MG63 (cell line): ENCODE data around the gene HERC3. TPM values are rescaled to one million over a fixed set of nuclear protein-coding genes. Genes with fewer than 3 reads are reported as not detected.

Experiments
- DNase-seq: peaks from one replicate; pipeline ENCODE4 v3.0.0-alpha.2; 2020
- H3K27me3 ChIP-seq: fragments of 250-450 bp; sonication (Bioruptor Pico); 2 replicates; pipeline ENCODE4 v1.5.1; 2020; ENCODE audit warnings: mild to moderate bottlenecking, moderate library complexity
- H3K36me3 ChIP-seq: fragments of 250-450 bp; sonication (Bioruptor Pico); 2 replicates; pipeline ENCODE4 v1.5.1; 2020; ENCODE audit warnings: mild to moderate bottlenecking, moderate library complexity
- H3K4me3 ChIP-seq: fragments of 250-450 bp; sonication (Bioruptor Pico); 2 replicates; pipeline ENCODE4 v1.5.1; 2020; ENCODE audit warnings: mild to moderate bottlenecking, moderate library complexity
- H3K9me3 ChIP-seq: fragments of 250-450 bp; sonication (Bioruptor Pico); 2 replicates; pipeline ENCODE4 v1.5.1; 2020; ENCODE audit warnings: mild to moderate bottlenecking, moderate library complexity
- total RNA-seq: library from RNA; depleted of rRNA; stranded (reverse); fragments of >200 nt; shearing (Covaris generic); gene quantifications from 2 replicates; pipeline ENCODE4 v1.2.3, GENCODE V29; 2014; ENCODE audit warnings: low replicate concordance; rRNA removed

HERC3 gene
- total RNA-seq, 1 experiment from 2014 or later: 3.3 TPM

DNA sequence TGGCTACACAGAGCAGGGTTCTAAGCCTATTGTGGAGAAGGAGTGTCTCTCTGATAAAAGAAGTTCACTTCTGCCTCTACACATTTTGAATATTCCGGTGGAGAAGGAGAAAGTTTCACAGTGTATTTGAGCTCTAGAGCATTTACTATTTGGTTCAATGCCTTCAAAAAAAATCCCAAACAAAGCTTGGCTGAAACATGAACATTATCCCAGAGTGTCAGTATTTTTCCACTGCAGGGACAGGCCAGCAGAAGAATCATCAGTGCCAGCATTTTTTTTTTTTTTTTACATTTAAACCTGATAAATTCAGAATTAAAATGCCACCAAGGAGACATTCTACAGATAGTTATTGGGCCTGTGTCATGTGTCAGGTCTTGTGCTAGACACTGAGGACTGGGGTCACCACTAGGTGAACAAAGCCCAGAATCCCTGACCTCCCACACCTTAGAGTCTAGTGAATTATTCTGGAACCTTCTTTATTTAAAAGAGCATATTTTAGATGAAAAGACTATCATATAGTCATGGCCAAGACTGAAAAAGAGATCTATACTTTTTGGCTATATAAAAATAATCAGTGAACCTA, 153.4 kb downstream of the HERC3 start:
- H3K27me3 ChIP-seq: no peaks in the 10 kb centered on the region
- H3K36me3 ChIP-seq: no peaks in the 10 kb centered on the region
- no peak for DNase-seq
- no peaks in the 10 kb centered on the region for H3K9me3 ChIP-seq
- no peak overlapping the region for H3K4me3 ChIP-seq

DNA sequence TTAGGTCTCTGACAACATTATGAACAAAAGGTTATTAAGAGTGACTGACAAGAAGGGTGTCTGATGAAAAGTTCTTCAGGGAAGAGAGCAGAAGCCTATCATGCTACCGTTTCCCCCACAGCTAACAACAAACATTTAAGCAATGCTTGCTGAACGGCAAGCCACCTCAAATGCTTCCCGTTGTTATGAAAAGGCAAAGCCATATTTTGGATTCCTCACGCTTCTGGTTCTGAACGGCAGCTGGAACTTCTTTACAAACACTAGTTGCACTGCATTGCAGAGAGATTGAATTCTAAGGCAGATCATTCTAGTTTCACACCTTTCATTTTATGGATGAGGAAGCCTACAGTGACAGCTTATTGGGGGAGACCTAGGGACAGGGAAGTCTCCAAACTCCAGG, 153.9 kb downstream of the HERC3 start:
- H3K36me3 ChIP-seq: no peaks in the 10 kb centered on the region
- no peaks in the 10 kb centered on the region for H3K9me3 ChIP-seq
- DNase-seq: no peak
- no peaks in the 10 kb centered on the region for H3K27me3 ChIP-seq
- H3K4me3 ChIP-seq: no peak overlapping the region

DNA sequence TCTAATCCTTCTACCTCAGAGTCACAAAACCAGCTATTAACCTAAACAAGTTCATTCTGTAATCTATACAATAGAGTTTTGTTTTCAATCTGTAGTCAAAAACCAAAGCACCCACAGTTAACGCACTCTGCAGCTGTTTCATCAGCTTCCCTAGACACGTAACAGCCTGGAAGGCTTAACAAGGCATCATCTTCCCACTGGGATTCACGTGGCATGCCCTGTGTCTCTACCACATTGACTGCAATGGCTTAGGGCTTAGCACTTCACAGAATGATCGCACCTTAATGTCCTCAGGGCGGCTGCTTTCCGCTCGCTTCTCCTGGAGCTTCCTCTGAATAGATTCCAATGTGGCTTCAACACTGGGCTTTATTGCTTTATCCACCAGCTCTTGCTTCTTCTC, 155.1 kb downstream of the HERC3 start:
- H3K36me3 ChIP-seq: no peaks in the 10 kb centered on the region
- H3K4me3 ChIP-seq: no peak overlapping the region
- H3K9me3 ChIP-seq: no peaks in the 10 kb centered on the region
- no peaks in the 10 kb centered on the region for H3K27me3 ChIP-seq
- no peak for DNase-seq

DNA sequence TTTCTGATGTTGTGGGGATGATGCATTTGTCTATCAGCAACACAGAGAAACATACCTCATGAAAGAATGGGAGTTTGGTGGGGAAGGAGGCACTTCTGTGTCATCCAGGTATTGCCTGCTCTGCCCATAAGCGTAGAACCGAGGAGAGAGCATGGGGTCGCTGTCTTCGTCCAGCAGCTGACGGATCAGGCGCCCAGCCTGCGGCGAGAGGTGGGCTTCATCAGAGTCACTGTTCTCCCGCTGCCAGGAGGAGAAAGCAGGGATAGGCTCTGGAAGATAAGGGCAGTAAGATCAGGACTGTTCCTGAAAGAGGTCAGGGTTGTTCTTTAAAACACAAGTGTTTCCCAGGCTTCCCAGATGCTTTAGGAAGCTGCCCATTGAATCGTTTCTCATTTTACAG, 158.1 kb downstream of the HERC3 start:
- H3K4me3 ChIP-seq: no peak overlapping the region
- no peaks in the 10 kb centered on the region for H3K36me3 ChIP-seq
- H3K9me3 ChIP-seq: no peaks in the 10 kb centered on the region
- DNase-seq: no peak
- H3K27me3 ChIP-seq: no peaks in the 10 kb centered on the region

DNA sequence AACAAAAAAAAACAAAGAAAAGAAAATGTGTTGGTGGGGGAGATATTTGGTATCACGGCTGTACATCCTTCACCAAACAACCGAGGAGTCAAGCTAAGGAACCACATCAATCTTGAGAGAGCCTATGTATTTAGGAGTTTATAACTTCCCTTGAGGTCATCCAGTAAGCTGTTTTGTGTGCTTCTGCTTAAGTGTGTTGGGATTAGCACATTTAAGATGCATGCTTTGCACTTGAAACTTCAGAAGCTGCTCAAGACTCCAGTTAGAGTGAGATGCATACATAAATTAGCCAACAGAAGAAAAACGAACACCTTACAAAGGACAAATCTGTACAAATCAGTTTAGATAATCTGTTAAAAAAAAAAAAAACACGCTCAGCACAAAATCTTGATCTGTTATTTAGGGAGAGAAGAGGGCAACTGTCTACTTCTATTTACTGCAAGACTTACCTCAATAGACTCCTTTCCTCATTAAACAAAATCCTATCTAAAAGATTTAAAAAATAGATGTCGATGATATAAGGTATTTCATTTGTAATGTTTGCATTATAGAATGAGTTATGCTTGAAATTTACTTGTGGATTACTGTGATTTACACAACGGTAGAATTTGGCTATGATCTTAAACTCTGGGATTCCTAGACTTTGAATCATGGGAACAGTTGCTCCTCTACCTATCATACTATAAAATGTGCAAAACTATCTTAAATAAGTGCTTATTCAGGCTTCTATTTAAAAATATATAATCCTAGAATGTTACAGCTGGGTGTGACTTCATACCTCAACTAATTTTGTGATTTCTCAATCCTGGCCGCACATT, 159.2 kb downstream of the HERC3 start:
- Histone ChIP-seq H3K36me3 (no peaks in the 10 kb centered on the region), H3K9me3 (no peaks in the 10 kb centered on the region), H3K27me3 (no peaks in the 10 kb centered on the region), H3K4me3 (no peak overlapping the region)
- DNase-seq: no peak

DNA sequence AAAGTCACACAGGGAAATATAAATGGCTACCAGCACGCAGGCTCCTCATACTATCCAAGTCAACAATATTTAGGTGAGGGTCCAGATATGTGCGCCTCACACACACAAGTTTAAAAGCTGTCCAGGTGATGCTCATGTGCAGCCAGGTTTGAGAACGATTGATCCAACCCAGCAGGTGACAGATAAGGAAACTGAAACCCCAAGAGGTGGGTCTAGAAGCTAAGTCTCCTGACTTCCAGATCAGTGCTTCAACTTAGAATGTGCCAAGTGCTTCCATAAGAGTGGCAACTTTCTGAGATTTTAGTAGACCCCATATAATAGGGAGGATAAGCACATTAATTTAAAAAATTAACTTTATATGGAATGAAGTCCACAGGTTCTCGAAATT, 159.8 kb downstream of the HERC3 start:
- no peaks in the 10 kb centered on the region for H3K27me3 ChIP-seq
- no peaks in the 10 kb centered on the region for H3K9me3 ChIP-seq
- DNase-seq: no peak
- H3K36me3 ChIP-seq: no peaks in the 10 kb centered on the region
- no peak overlapping the region for H3K4me3 ChIP-seq

DNA sequence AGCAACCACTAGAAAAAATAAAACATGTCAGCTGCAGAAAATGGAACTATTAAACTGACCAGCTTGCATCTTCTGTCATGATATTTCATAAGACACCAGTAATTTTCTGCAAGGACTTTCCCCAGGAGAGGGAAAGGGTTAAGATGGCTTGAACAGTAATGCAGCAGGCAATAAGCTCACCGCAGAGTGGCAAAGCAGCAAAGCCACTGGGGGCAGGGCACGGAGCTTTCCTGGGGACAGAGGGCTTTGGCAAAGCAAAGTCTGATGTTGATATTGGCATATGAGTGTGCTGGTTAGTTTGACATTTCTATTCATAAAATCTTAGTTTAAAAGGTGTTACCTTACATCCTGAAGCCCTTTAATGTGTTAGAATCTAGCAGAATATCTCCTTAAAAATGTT, 160.5 kb downstream of the HERC3 start:
- no peak for DNase-seq
- H3K27me3 ChIP-seq: no peaks in the 10 kb centered on the region
- H3K9me3 ChIP-seq: no peaks in the 10 kb centered on the region
- no peaks in the 10 kb centered on the region for H3K36me3 ChIP-seq
- H3K4me3 ChIP-seq: no peak overlapping the region

DNA sequence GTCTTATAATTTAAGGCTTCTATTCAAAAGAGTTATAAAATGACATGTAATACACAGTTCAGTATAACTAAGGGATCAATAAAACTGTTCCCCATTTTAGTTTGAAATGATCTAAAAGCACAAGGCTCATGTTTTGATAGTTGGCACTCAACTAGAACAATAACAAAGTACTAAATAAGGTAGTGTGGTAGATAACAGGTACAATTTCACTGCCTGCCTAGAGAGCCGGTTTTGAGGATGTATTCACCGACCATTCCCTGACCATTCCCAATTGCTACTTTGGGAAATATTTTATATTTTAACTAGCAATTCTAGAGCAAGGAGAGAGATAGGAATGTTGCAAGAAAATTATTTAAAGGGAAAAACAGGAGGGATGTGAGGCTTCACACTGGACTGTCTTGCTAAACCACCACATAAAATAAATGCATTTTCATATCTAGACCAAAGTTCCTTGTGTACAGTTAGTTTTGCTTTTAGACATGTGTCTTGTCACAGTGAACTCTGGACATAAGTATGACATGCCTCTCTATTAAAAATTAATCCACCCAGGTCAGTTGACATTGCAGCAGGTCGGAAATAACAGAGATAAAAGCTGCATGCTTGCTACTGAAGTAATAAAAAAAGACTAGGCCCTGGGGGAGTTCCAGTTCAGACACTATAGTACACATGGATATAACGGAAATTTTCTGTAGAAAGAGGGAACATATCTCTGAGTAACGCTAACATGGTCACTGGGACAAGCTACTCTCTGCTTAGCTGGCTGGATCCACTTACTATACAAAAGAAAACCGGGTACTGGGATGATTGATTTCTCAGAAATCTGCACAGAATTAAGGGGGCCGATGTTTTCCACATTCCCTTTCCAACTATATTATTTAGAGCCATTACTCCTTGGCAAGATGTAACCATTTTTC, 161.6 kb downstream of the HERC3 start:
- H3K36me3 ChIP-seq: no peaks in the 10 kb centered on the region
- no peaks in the 10 kb centered on the region for H3K27me3 ChIP-seq
- H3K4me3 ChIP-seq: no peak overlapping the region
- no peaks in the 10 kb centered on the region for H3K9me3 ChIP-seq
- DNase-seq: no peak

DNA sequence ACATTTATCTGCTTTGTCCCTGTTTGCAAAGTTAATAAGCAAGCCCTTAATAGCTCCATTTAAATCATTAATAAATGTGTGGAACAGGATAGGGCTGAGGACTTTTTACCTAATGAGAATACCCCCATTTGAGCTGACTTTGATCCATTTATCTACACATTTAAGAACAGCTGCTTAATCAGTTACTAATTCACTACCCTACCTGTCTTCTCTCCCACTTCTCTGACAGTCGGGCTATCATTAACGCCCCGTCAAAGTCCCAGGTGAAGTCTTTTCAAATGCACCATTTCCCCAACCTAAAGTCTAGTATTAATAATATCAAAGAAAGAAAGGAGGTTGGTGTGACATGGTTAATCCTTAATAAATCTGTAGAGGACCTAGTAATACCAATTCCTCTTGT, 162.5 kb downstream of the HERC3 start:
- H3K36me3 ChIP-seq: no peaks in the 10 kb centered on the region
- DNase-seq: no peak
- no peak overlapping the region for H3K4me3 ChIP-seq
- no peaks in the 10 kb centered on the region for H3K9me3 ChIP-seq
- no peaks in the 10 kb centered on the region for H3K27me3 ChIP-seq

DNA sequence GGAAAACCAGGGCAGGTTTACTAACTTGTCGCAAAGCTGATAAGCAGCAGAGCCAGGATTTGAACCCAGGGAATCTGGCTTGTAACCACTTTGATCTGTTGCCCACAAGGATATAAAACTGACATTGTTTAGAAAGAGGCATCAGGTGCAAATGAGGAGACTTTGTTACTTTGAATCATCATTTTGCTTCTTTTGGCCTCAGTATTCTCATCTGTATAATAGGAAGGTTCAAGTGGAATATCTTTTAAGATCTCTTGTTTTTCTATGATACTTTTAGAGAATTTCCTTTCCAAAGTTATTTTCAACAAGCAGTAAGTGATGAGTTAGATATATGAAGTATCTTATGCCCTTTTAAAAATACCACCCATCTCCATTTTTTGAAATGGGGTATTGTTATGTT, 163.2 kb downstream of the HERC3 start:
- no peak overlapping the region for H3K4me3 ChIP-seq

DNA sequence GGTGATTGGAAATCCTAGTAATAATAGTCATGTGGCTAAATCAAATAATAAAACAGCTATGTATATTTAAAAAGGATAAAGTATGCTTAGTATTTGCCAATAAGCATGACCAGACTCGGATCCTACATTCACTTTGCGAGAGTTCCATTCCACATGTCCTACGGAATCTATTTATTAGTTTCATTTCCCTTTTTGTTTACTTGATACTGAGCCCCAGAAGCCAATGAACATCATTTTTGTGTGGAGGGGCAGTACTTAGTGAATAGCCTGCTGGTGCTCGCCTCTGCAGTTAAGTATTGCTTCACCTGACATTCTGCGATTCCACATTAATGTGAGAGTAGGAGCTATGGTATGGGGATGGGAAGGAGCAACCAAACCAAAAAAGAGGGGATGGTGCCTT, 163.9 kb downstream of the HERC3 start:
- no peak overlapping the region for H3K4me3 ChIP-seq
- H3K27me3 ChIP-seq: no peaks in the 10 kb centered on the region
- no peaks in the 10 kb centered on the region for H3K36me3 ChIP-seq
- H3K9me3 ChIP-seq: no peaks in the 10 kb centered on the region
- DNase-seq: no peak

More for the DNA sequence above, 163.2 kb downstream of the HERC3 start:
- Histone ChIP-seq H3K9me3 (no peaks in the 10 kb centered on the region), H3K27me3 (no peaks in the 10 kb centered on the region), H3K36me3 (no peaks in the 10 kb centered on the region)
- DNase-seq: no peak

DNA sequence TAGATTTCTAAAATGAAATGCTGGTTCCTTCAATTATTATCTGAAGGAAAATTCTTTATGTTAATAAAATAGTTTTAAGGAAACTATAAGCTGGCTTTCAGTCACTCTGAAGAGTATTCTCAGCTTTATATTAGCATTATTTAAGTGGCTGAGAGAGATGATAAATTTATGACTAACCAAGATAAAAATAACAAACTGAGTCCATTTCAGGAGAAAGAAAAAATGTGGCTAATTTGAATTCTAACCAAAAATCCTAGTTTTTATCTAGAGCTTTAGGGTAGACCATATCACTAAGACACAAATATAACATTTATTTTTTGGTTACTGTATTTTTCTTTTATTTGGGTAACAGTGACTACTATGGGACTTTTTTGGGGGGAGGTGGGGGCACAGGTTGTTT, 164.8 kb downstream of the HERC3 start:
- H3K9me3 ChIP-seq: no peaks in the 10 kb centered on the region
- H3K36me3 ChIP-seq: no peaks in the 10 kb centered on the region
- H3K4me3 ChIP-seq: no peak overlapping the region
- DNase-seq: no peak
- no peaks in the 10 kb centered on the region for H3K27me3 ChIP-seq

DNA sequence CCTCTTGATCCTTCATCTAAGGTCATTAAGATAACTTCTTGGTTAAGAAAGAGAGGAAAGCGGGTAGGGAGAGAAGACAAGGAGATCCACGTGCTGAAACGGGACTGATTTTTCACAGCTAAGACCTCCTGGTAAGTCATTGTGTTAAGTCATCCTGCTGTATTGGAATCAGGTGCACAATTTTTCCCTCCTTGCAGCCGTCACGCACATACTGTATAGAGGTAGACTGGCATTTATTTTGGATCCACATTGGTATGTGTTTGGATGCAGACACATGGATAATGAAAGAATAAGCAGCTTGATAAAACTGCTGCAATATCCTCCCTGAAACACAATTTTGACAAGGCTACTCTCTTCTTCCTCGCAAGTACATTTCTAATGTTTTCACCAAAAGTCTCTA, 165.5 kb downstream of the HERC3 start:
- H3K36me3 ChIP-seq: no peaks in the 10 kb centered on the region
- no peaks in the 10 kb centered on the region for H3K9me3 ChIP-seq
- no peak overlapping the region for H3K4me3 ChIP-seq
- no peaks in the 10 kb centered on the region for H3K27me3 ChIP-seq
- DNase-seq: no peak

Other genes with a start within 250 kb of the HERC3 start
- 2.9 and 5.8 TPM in 2 replicates for gene HERC6, start 213.6 kb upstream of the HERC3 start, total RNA-seq
- 3.2 and 6.1 TPM in 2 replicates for gene HERC5, start 135.4 kb upstream of the HERC3 start, total RNA-seq
- gene PYURF, start 68.7 kb upstream of the HERC3 start, total RNA-seq: 118 and 187 TPM in 2 replicates
- gene NAP1L5, start 105.3 kb downstream of the HERC3 start, total RNA-seq: 0.26 and 10.2 TPM in 2 replicates